GM12875 (cell line): ENCODE results near the gene SSH3.
A peak's percentile ranks its signal among the peaks of the same experiment; 100 is the strongest.

Experiments used
- H3K4me3 ChIP-seq: one replicate; pipeline ENCODE4 v1.5.1; 2011; ENCODE audit warnings: low read depth, low read length, control low read depth
- CTCF ChIP-seq: IDR thresholded peaks from 2 replicates; pipeline ENCODE4 v1.5.1; 2011; ENCODE audit warnings: low read depth, mild to moderate bottlenecking, control low read depth, inconsistent platforms, low read length, moderate library complexity, borderline replicate concordance; ENCODE audit not compliant: insufficient read depth

SSH3 gene

GRCh38 chr11:67353317-67354074 lies 50.2 kb downstream of the SSH3 start, which contains the start of gene POLD4:
TSS of gene POLD4 (minus strand) at chr11:67353546. CDS start at chr11:67353399, 147 bp downstream.
- H3K4me3 ChIP-seq = peak within 1 kb of the TSS; percentile 90
- no peak for TF ChIP-seq CTCF

- peak overlapping the region; percentile 2 for H3K4me3 ChIP-seq
- no peak for TF ChIP-seq CTCF
Measured at GRCh38 chr11:67354075-67355022, 51.0 kb downstream of the SSH3 start.

- TF ChIP-seq CTCF = no peak
- H3K4me3 ChIP-seq = no peak overlapping the region
Measured at GRCh38 chr11:67355023-67355793, 51.9 kb downstream of the SSH3 start.

GRCh38 chr11:67355794-67356386 lies 52.6 kb downstream of the SSH3 start:
- TF ChIP-seq CTCF = no peak
- H3K4me3 ChIP-seq = peak overlapping the region; percentile 29

GRCh38 chr11:67356387-67356863 lies 53.1 kb downstream of the SSH3 start:
- H3K4me3 ChIP-seq = peak overlapping the region; percentile 29
- no peak for TF ChIP-seq CTCF

GRCh38 chr11:67356864-67357561 lies 53.7 kb downstream of the SSH3 start:
- peak overlapping the region; percentile 29 for H3K4me3 ChIP-seq
- peak; percentile 95 for TF ChIP-seq CTCF
